GM19324 (cell line): ENCODE results near the gene IGSF8.

Source experiments
- ATAC-seq: cut with Tn5 transposase; IDR thresholded peaks from one replicate; pipeline ENCODE4 v1.9.1; 2021; ENCODE audit warnings: mild to moderate bottlenecking, moderate library complexity; ENCODE audit not compliant: unreplicated experiment, low FRiP score

The IGSF8 gene

DNA sequence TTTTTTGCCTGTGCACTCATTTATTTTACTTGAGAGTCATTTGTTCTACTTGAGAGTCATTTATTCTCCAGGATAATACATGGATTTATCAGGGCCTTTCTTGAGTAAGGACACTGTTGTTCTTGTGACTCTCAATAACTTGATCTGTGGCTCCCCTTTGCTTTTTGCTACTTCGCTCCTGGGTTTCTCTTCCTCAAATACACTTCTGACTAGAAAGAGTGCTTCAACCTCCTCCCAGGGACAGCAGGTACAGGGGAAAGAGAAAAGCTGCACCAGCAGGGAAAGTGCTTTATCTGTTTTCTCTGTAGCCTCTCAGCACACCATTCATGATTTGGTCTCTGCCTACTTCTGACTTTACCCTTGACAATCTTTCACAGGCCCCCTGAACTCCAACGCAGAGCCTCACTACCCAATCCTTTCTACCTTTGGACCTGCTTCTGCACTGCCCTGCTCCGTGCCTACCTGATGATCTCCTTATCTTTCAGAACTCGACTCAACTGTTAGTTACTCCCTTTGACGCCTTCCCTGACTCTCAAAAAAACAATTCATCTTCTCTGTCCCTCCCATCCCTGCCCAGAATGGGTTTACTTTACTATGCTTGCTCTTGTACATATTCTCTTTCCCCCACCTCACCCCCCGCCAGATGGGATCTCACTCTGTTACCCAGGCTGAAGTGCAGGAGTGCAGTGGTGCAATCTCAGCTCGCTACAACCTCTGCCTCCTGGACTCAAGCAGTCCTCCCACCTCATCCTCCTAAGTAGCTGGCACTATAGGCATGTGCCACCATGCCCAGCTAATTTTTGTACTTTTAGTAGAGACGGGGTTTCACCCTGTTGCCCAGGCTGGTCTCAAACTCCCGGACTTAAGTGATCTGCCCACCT is 51.1 kb downstream of the IGSF8 start:
- ATAC-seq = peak; percentile 39

DNA sequence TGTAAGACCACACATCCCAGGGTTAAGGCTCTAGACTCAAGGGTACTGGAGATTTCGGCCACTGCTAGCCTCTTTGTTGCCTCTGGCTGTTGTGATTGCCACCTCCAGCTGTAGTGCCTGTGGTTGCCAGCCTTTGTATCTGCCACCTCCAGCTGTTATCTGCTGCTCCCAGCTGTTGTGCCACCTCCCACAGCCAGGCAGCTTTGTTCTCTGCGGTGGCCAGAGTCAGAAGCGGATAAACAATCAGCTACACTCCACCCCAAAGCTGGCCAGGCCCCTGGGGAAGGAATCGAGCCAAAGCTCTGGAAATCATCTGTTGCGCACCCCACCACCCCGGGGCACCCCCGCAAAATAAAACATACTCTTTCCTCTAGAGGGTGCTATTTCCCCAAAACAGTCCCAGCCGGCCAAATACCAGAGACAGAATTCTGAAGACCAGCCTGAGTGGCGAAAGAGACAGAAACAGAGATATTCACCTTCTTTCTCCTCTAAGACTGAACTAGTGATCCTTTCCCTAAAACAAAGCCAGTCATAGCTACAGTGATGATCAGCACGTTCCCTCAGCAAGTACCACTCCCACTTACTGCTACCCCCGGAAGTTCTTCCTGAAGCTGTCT is 51.8 kb downstream of the IGSF8 start:
- ATAC-seq = peak; percentile 48

DNA sequence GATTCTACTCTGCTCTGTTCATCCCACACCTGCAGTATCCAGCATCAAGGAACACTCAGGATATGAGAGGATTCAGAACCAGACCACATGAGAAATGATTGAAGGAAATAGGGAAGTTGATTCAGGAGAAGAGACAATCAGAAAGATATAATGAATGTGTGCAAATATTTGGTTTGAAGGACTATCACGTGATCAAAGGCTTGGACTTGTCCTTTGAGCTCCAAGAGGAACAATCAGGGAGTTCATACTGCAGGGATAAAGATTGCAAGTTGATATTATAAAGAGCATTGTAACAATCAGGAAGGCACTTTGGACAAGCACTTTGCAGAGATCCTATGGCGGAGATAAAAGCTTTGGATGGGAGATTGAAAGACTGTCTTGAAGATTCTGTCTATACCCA is 52.8 kb downstream of the IGSF8 start:
- ATAC-seq = no peak

DNA sequence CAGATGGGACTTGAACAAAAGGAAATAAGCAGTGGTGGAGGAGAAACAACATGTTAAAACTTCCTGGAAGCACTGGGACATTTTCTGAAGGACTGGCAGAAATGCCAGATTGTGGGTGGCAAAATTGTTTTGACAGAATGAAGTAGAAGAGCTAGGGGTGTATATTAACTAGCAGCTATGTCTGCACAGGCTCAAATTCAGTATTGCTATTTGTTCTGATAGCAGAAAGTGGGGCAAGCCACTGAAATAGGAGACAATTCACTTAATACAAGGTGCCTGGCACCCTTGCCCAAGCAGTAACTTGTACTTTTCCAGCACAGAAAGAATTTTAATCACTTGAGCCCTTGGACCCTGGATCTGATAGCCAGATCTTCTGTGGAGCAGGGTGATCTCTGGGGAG is 54.9 kb downstream of the IGSF8 start:
- ATAC-seq = no peak
